ENCODE data around the gene EIF3J. TPM values are rescaled to one million over a fixed set of nuclear protein-coding genes. Genes with fewer than 3 reads are reported as not detected.

Gene EIF3J
- total RNA-seq, 1 experiment from 2014 or later, result 117 TPM

GRCh38 chr15:44492040-44492439 is 44.9 kb upstream of the EIF3J start:
- no peaks in the 10 kb centered on the region for H3K9me2 ChIP-seq (ENCODE audit: insufficient read depth)
- no TSS peak for BruUV-seq (replicated peaks)
- no peaks in the 10 kb centered on the region for H3F3A ChIP-seq (ENCODE audit: insufficient read depth, low read depth)
- ChIA-PET CTCF (no interaction called here), POLR2A (ENCODE audit: unreplicated experiment) (no interaction called here)
- TF ChIP-seq CTCF (conservative IDR thresholded peaks at IDR 0.05), result no peak
- no peaks in the 10 kb centered on the region for H3K27me3 ChIP-seq (ENCODE audit: insufficient read depth, low read depth)
- peaks cover 9% of the 10 kb centered on the region; the same call in 1 of the 2 replicates for H3K4me1 ChIP-seq (replicated peaks; ENCODE audit: insufficient read depth)
- H4K20me1 ChIP-seq (ENCODE audit: insufficient read depth), result no peaks in the 10 kb centered on the region
- H2AFZ ChIP-seq, result no peak overlapping the region
- peaks cover 14% of the 10 kb centered on the region; the same call in 1 of the 2 replicates for H3K79me2 ChIP-seq (ENCODE audit: low read depth)
- no peaks in the 10 kb centered on the region for H3K9me3 ChIP-seq (ENCODE audit: insufficient read depth, low read depth)
- H3K4me2 ChIP-seq, result no peak overlapping the region
- H3K27ac ChIP-seq, result no peak overlapping the region
- DNase-seq, result no peak
- no peak overlapping the region for H3K4me3 ChIP-seq
- no peaks in the 10 kb centered on the region for H3K36me3 ChIP-seq (ENCODE audit: low read depth)
- intact Hi-C loops (cut with micrococcal nuclease; ENCODE audit: unreplicated experiment), result no loop called here

DNA sequence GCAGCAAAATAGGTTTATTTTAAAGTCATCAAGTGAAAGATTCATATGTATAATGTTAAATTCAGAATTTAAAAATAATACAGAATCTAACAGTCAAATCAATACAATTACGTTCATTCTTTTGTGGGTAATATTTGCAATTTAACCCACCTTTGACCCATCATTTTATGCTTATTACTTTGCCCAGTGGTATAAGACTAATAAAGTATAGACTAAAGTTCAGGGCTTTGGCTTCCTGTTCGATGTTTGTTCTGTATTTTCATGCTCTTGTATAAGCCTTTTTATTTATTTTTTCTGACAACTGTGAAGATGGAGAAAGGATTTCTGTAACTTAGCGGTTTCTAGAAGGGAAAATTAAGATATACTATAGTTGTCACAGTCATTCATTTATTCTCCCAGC is 44.3 kb upstream of the EIF3J start:
- H3K9me2 ChIP-seq (ENCODE audit: insufficient read depth), result no peaks in the 10 kb centered on the region
- no peak overlapping the region for H3K4me3 ChIP-seq
- no peaks in the 10 kb centered on the region for H3K9me3 ChIP-seq (ENCODE audit: insufficient read depth, low read depth)
- H3F3A ChIP-seq (ENCODE audit: insufficient read depth, low read depth), result no peaks in the 10 kb centered on the region
- no peaks in the 10 kb centered on the region for H3K36me3 ChIP-seq (ENCODE audit: low read depth)
- no peak overlapping the region for H3K4me2 ChIP-seq
- peaks cover 14% of the 10 kb centered on the region; the same call in 1 of the 2 replicates for H3K79me2 ChIP-seq (ENCODE audit: low read depth)
- ChIA-PET CTCF (no interaction called here), POLR2A (ENCODE audit: unreplicated experiment) (no interaction called here)
- no peak for DNase-seq
- peaks cover 9% of the 10 kb centered on the region; the same call in 1 of the 2 replicates for H3K4me1 ChIP-seq (replicated peaks; ENCODE audit: insufficient read depth)
- intact Hi-C loops (cut with micrococcal nuclease; ENCODE audit: unreplicated experiment), result no loop called here
- H3K27me3 ChIP-seq (ENCODE audit: insufficient read depth, low read depth), result no peaks in the 10 kb centered on the region
- BruUV-seq (replicated peaks), result no TSS peak
- H3K27ac ChIP-seq, result no peak overlapping the region
- no peak overlapping the region for H2AFZ ChIP-seq
- H4K20me1 ChIP-seq (ENCODE audit: insufficient read depth), result no peaks in the 10 kb centered on the region
- TF ChIP-seq EZH2 (IDR thresholded peaks at IDR 0.05; ENCODE audit: low read depth) (no peak), CTCF (conservative IDR thresholded peaks at IDR 0.05) (no peak)

DNA sequence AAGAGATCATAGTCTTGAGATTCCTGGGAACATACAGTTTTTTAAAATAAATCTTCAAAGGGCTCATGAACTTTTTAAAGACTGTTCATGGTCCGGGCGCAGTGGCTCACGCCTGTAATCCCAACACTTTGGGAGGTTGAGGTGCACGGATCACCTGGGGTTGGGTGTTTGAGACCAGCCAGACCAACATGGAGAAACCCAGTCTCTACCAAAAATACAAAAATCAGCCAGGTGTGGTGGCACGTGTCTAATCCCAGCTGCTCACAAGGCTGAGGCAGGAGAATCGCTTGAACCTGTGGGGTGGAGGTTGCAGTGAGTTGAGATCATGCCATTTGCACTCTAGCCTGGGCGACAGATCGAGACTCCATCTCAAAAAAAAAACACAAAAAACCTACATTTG is 41.4 kb upstream of the EIF3J start:
- intact Hi-C loops (cut with micrococcal nuclease; ENCODE audit: unreplicated experiment), result no loop called here
- no peaks in the 10 kb centered on the region for H3K9me3 ChIP-seq (ENCODE audit: insufficient read depth, low read depth)

More for the DNA sequence above, 41.4 kb upstream of the EIF3J start:
- H3K79me2 ChIP-seq (ENCODE audit: low read depth), result 0 out of 2 replicates have a peak, but pooled peaks cover 7% of the 10 kb centered on the region
- no peak overlapping the region for H3K4me3 ChIP-seq
- H3K36me3 ChIP-seq (ENCODE audit: low read depth), result no peaks in the 10 kb centered on the region
- H3K9me2 ChIP-seq (ENCODE audit: insufficient read depth), result no peaks in the 10 kb centered on the region
- H3K4me1 ChIP-seq (replicated peaks; ENCODE audit: insufficient read depth), result no peaks in the 10 kb centered on the region
- H3F3A ChIP-seq (ENCODE audit: insufficient read depth, low read depth), result peaks cover 4% of the 10 kb centered on the region; the same call in 1 of the 2 replicates
- CTCF ChIA-PET, result interaction anchor here (0.7 kb wide), 1 partner anchor 367 kb away, joined by 3 read pairs; no protein-coding TSS in a partner anchor
- no peaks in the 10 kb centered on the region for H3K27me3 ChIP-seq (ENCODE audit: insufficient read depth, low read depth)
- DNase-seq, result no peak
- POLR2A ChIA-PET (ENCODE audit: unreplicated experiment), result no interaction called here
- no peak overlapping the region for H3K27ac ChIP-seq
- H4K20me1 ChIP-seq (ENCODE audit: insufficient read depth), result no peaks in the 10 kb centered on the region
- no peak overlapping the region for H3K4me2 ChIP-seq
- no peak overlapping the region for H2AFZ ChIP-seq
- TF ChIP-seq CTCF (conservative IDR thresholded peaks at IDR 0.05) (no peak), EZH2 (IDR thresholded peaks at IDR 0.05; ENCODE audit: low read depth) (no peak)
- BruUV-seq (replicated peaks), result no TSS peak
